Measurements from ENCODE around the gene SPAG7. TPM values are rescaled to one million over a fixed set of nuclear protein-coding genes. Genes with fewer than 3 reads are reported as not detected.

Gene SPAG7
- 47.3 and 51.2 TPM in 2 replicates for total RNA-seq

GRCh38 chr17:4967539-4968485, at the start of gene SPAG7:
Gene SPAG7 (minus strand): TSS chr17:4967817. CDS start chr17:4967804, 13 bp downstream.
- peak; percentile 99 for DNase-seq (ENCODE audit: low read depth in 2 of 2)

DNA sequence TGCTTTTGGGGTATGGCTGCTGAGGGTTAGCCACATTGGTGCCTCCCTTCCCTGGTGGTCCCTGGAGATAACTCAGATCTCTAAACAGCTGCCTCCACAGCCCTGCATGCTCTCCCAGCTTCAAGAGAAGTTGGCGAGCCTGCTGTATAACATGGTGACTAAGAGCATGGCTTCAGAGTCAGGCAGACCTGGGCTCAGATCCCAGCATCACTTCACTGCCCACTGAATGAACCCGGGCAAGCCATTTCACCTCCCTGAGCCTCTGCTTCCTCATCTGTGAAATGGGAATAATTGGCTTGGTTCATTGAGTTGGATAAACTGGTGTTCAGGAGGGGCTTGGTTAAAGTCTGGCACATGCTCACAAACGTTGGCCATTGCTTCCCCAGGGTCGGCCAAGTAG, 46.7 kb upstream of the SPAG7 start:
- no peak for DNase-seq (ENCODE audit: low read depth in 2 of 2)

GRCh38 chr17:5011928-5012327, 44.3 kb upstream of the SPAG7 start:
- DNase-seq (ENCODE audit: low read depth in 2 of 2) = peak; percentile 90 to 92

GRCh38 chr17:5003214-5003867, 35.7 kb upstream of the SPAG7 start:
- no peak for DNase-seq (ENCODE audit: low read depth in 2 of 2)

DNA sequence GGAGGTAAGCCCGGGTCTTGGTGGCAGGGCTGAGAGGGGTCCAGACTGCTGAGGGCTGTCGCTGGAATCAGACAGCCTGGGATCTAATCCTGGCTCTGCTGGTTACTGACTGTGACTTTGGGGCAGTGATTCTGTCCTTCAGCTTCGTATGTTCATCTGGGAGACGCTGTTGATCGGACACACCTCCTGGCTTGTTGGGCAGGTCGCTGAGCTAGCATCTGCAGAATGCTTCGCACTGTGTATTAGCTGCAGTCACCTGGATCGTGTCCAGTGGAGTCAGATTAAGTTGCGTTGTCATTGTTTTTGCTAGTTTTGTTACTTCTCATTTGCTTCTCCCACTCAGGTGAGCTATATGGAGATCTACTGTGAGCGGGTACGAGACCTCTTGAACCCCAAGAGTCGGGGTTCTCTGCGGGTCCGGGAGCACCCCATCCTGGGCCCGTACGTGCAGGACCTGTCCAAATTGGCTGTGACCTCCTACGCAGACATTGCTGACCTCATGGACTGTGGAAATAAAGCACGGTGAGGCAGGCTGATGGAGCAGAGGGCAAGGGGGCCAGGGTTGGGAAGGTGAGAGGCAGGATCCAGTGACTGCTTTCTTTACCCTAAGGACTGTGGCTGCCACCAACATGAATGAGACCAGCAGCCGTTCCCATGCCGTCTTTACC, 34.6 kb upstream of the SPAG7 start:
- no peak for DNase-seq (ENCODE audit: low read depth in 2 of 2)

DNA sequence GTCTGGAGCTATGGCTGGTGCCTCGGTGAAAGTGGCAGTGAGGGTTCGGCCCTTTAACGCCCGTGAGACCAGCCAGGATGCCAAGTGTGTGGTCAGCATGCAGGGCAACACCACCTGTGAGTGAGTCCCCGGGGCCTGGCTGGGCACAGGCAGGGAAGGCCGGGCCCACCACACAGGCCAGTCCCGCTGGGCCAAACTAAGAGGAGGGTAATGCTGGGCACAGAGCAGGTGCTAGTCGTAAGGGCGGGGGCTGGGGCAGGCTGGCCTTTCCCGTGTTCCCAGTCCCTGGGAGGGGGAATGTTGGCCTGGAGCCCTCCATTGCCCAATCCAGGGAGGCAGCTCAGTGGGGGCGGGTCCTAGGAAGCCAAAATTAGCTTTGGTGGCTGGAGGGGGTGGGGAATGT, 32.6 kb upstream of the SPAG7 start:
- peak in 1 of 2 donors; percentile 44 for DNase-seq (ENCODE audit: low read depth in 2 of 2)

GRCh38 chr17:4999430-5000093, 31.9 kb upstream of the SPAG7 start:
- no peak for DNase-seq (ENCODE audit: low read depth in 2 of 2)

GRCh38 chr17:4998732-4999429, 31.3 kb upstream of the SPAG7 start:
- DNase-seq (ENCODE audit: low read depth in 2 of 2) = peak in 1 of 2 donors; percentile 12

GRCh38 chr17:4998027-4998731, 30.6 kb upstream of the SPAG7 start:
- DNase-seq (ENCODE audit: low read depth in 2 of 2) = peak; percentile 33 to 42

GRCh38 chr17:4997302-4998026, 29.8 kb upstream of the SPAG7 start, which contains the start of the genes INCA1 and KIF1C:
Gene INCA1 (minus strand): TSS chr17:4997522. CDS start chr17:4994437, 3,085 bp downstream.
Gene KIF1C (plus strand): TSS chr17:4997950. CDS start chr17:5000247, 2,297 bp downstream.
- peak; percentile 89 for DNase-seq (ENCODE audit: low read depth in 2 of 2)

DNA sequence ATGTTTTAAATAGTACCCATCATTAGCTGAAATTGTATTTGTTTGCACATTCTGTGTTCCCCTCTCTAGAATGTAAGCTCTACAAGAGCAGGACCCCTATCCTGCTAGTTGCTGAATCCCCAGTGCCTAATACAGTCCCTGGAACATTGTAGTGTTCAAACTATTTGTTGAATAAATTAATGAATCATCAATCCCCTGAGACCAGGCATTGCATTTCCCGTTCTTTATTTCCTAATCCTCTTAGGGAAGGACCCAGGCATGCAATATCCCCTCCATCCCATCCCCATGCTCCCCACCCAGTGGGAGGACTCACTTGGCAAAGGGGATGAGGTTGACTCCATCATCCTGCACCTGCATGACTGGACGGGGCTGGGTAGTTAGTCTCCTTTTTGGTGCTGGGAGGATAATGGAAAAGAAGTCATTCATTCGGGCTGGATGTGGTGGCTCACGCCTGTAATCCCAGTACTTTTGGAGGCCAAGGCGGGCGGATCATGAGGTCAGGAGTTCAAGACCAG, 26.5 kb upstream of the SPAG7 start:
- DNase-seq (ENCODE audit: low read depth in 2 of 2) = no peak

- DNase-seq (ENCODE audit: low read depth in 2 of 2) = no peak
Observed at GRCh38 chr17:4987767-4988567, 20.4 kb upstream of the SPAG7 start.

- peak; percentile 77 to 87 for DNase-seq (ENCODE audit: low read depth in 2 of 2)
Observed at GRCh38 chr17:4986951-4987766, 19.5 kb upstream of the SPAG7 start, which contains the start of gene CAMTA2. Gene CAMTA2 (minus strand): TSS chr17:4987675. CDS start chr17:4986222, 1,453 bp downstream.

DNA sequence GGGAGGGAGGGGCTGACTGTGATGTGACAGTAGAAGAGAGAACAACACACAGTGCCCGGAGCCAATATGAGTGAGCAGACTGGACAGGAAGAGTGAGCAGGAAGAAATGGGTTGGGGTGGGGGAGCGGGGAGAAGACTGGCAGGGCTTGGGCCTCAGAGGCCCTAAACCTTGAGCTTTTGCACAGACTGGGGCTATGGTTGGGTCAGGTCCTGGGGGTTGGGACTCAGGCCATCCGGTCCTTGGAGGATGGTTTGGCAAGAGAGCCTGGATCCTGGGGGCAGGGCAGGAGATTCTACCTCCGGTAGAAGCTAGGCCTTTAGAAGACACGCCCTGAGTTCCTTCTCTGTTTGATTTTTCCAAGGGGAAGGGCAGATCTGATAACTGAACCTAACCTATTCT, 18.8 kb upstream of the SPAG7 start:
- DNase-seq (ENCODE audit: low read depth in 2 of 2) = peak; percentile 66

- no peak for DNase-seq (ENCODE audit: low read depth in 2 of 2)
Observed at GRCh38 chr17:4982305-4982704, 14.7 kb upstream of the SPAG7 start.

GRCh38 chr17:4980644-4981216, 13.1 kb upstream of the SPAG7 start:
- DNase-seq (ENCODE audit: low read depth in 2 of 2) = peak; percentile 61 to 81

GRCh38 chr17:4978726-4979125, 11.1 kb upstream of the SPAG7 start:
- DNase-seq (ENCODE audit: low read depth in 2 of 2) = no peak
